Breast epithelium (tissue), 4 donors: ENCODE measurements around the gene LAMA4. TPM values are rescaled to one million over a fixed set of nuclear protein-coding genes. Genes with fewer than 3 reads are reported as not detected.

Source experiments
- DNase-seq, 2 donors: peaks; one replicate each; pipeline ENCODE4 v3.0.0-alpha.2; 2019; ENCODE audit warnings: low spot score in 2 of 2
- H3K27ac ChIP-seq, 2 donors: fragments of 200-600 bp; sonication (generic) in 1 of 2; one replicate each; pipeline ENCODE4 v1.5.1; 2016 to 2019; ENCODE audit warnings: mild to moderate bottlenecking in 1 of 2
- H3K27me3 ChIP-seq, 2 donors: fragments of 200-600 bp; sonication (generic) in 1 of 2; one replicate each; pipeline versions ENCODE4 v1.5.1 to v1.6.0; 2017 to 2019; ENCODE audit warnings: control low read depth in 1 of 2, mild to moderate bottlenecking in 1 of 2
- H3K36me3 ChIP-seq: fragments of 200-600 bp; one replicate; pipeline ENCODE4 v1.5.1; 2019
- H3K4me1 ChIP-seq, 2 donors: fragments of 200-600 bp; sonication (generic); one replicate each; pipeline ENCODE4 v1.5.1; 2016 to 2019; ENCODE audit warnings: control low read depth in 1 of 2
- H3K4me3 ChIP-seq, 3 donors: fragments of 200-600 bp; sonication (generic); 1 replicate in 2 of 3; 2 replicates in 1 of 3; pipeline ENCODE4 v1.5.1; 2016 to 2019; ENCODE audit warnings: mild to moderate bottlenecking in 3 of 3, moderate library complexity in 2 of 3
- H3K9me3 ChIP-seq, 2 donors: fragments of 200-600 bp; sonication (generic) in 1 of 2; one replicate each; pipeline ENCODE4 v1.5.1; 2016 to 2019; ENCODE audit warnings: control low read depth in 1 of 2
- CTCF ChIP-seq, 3 donors: fragments of 450-650 bp; IDR thresholded peaks; one replicate each; pipeline ENCODE4 v1.5.1; 2016 to 2017; ENCODE audit warnings: antibody characterized with exemption in 3 of 3, mild to moderate bottlenecking in 3 of 3, moderate library complexity in 3 of 3
- POLR2A ChIP-seq: fragments of 450-650 bp; IDR thresholded peaks from one replicate; pipeline ENCODE4 v1.6.1; 2016; ENCODE audit warnings: antibody characterized with exemption, mild to moderate bottlenecking, moderate library complexity
- POLR2AphosphoS5 ChIP-seq, 3 donors: sonication (generic); formaldehyde crosslinking; IDR thresholded peaks; one replicate each; pipeline ENCODE4 v1.6.1; 2017; ENCODE audit warnings: antibody characterized with exemption in 3 of 3
- intact Hi-C: fragments of 100-400 bp; cut with DNase I; formaldehyde crosslinking; loops from one replicate; pipeline ENCODE4 v1.15.1; 2023; ENCODE audit warnings: low total_unique reads
- total RNA-seq, 3 donors: library from RNA; depleted of rRNA; stranded (reverse); fragments of >200 nt; gene quantifications; one replicate each; pipeline ENCODE4 v1.1.0, GENCODE V29; 2016

The LAMA4 gene
- total RNA-seq, 3 donors from 2014 or later: 54.0 to 142 (median 129) TPM

GRCh38 chr6:112288475-112288874, 34.1 kb upstream of the LAMA4 start:
- Histone ChIP-seq H3K4me3 (no peak overlapping the region), H3K27me3 (no peaks in the 10 kb centered on the region), H3K27ac (no peak overlapping the region), H3K9me3 (no peaks in the 10 kb centered on the region), H3K36me3 (no peaks in the 10 kb centered on the region), H3K4me1 (no peaks in the 10 kb centered on the region)
- intact Hi-C loops: no loop called here
- TF ChIP-seq CTCF (IDR thresholded peaks at IDR 0.05) (no peak), POLR2AphosphoS5 (IDR thresholded peaks at IDR 0.05) (no peak), POLR2A (no peak)
- DNase-seq: no peak

- no peak for TF ChIP-seq POLR2A
- no peak for TF ChIP-seq POLR2AphosphoS5 (IDR thresholded peaks at IDR 0.05)
- TF ChIP-seq CTCF (IDR thresholded peaks at IDR 0.05): no peak
- intact Hi-C loops: no loop called here
Measured at GRCh38 chr6:112287577-112288225, 33.3 kb upstream of the LAMA4 start.

DNA sequence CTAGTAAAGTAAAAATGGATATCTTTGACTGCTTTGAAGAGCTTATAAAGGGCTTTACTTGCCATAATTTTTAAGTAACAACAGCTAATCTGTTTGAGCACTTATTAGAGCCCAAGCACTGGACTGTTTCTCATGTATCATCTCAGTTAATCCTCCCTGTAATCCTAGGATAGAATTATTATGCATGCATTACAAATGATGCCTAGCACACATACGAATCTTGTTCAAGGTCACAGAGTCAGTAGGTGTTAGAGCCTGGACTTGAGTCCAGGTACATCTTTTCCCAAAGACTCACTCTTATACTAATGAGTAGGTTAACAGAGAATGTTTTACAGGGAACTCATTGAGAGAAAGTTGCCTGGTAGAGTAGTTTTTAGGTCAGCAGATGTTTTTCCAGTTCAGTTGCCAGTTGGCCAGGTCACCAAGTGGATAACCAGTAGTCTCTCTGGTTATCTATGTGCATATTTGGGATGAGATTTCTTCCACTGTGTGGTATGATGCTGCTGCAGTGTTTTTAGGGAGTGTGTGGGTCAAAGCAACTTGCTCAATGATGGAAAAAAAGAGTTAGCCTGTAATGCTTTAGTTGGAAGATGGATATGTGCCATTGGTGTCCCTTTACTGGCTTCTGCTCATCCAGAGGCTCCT, 32.3 kb upstream of the LAMA4 start:
- no peaks in the 10 kb centered on the region for H3K36me3 ChIP-seq
- H3K4me1 ChIP-seq: no peaks in the 10 kb centered on the region
- no peaks in the 10 kb centered on the region for H3K9me3 ChIP-seq
- intact Hi-C loops: no loop called here
- no peak overlapping the region for H3K4me3 ChIP-seq
- no peak overlapping the region for H3K27ac ChIP-seq
- no peak for DNase-seq
- TF ChIP-seq POLR2AphosphoS5 (IDR thresholded peaks at IDR 0.05): no peak
- no peak for TF ChIP-seq CTCF (IDR thresholded peaks at IDR 0.05)
- no peak for TF ChIP-seq POLR2A
- no peaks in the 10 kb centered on the region for H3K27me3 ChIP-seq

More at GRCh38 chr6:112287577-112288225, 33.3 kb upstream of the LAMA4 start:
- no peak for DNase-seq
- Histone ChIP-seq H3K4me1 (no peaks in the 10 kb centered on the region), H3K36me3 (no peaks in the 10 kb centered on the region), H3K4me3 (no peak overlapping the region), H3K27ac (no peak overlapping the region), H3K27me3 (no peaks in the 10 kb centered on the region), H3K9me3 (no peaks in the 10 kb centered on the region)

DNA sequence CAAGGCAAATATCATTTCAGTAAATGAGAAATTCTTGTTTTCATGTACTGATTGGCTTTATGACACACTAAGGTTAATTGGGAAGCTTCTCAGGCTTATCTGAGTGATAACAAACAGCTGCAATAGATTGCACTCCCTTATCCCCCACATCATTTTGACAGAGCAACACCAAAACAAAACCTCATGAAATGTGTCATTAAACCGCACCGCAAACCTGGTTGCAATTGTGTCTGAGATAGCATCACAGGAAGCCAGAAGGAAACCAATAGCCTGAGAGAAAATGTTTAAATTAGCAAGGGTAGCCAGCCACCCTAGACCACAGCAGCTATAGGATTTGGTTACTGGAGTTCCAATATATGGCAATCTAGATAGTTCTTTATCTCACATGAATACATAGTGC, 31.6 kb upstream of the LAMA4 start:
- TF ChIP-seq CTCF (IDR thresholded peaks at IDR 0.05) (no peak), POLR2AphosphoS5 (IDR thresholded peaks at IDR 0.05) (no peak)
- no peaks in the 10 kb centered on the region for H3K4me1 ChIP-seq
- intact Hi-C loops: no loop called here
- no peaks in the 10 kb centered on the region for H3K36me3 ChIP-seq
- no peaks in the 10 kb centered on the region for H3K27me3 ChIP-seq
- no peak for DNase-seq
- H3K4me3 ChIP-seq: no peak overlapping the region
- H3K27ac ChIP-seq: no peak overlapping the region
- no peaks in the 10 kb centered on the region for H3K9me3 ChIP-seq

- TF ChIP-seq POLR2AphosphoS5 (IDR thresholded peaks at IDR 0.05): no peak
- TF ChIP-seq POLR2A: no peak
- TF ChIP-seq CTCF (IDR thresholded peaks at IDR 0.05): no peak
- Histone ChIP-seq H3K4me1 (no peaks in the 10 kb centered on the region), H3K36me3 (no peaks in the 10 kb centered on the region), H3K9me3 (no peaks in the 10 kb centered on the region), H3K27ac (no peak overlapping the region), H3K27me3 (no peaks in the 10 kb centered on the region), H3K4me3 (no peak overlapping the region)
- intact Hi-C loops: no loop called here
- no peak for DNase-seq
Measured at GRCh38 chr6:112284603-112285002, 30.2 kb upstream of the LAMA4 start.
